ENCODE data around the gene IDH2. TPM values are rescaled to one million over a fixed set of nuclear protein-coding genes. Genes with fewer than 3 reads are reported as not detected.

The IDH2 gene
- total RNA-seq, 2 donors from 2014 or later: 24.5 to 46.6 TPM

GRCh38 chr15:90103701-90104329 lies 1.5 kb upstream of the IDH2 start:
- Histone ChIP-seq H3K4me1 (ENCODE audit: control insufficient read depth in 1 of 2, low read depth in 2 of 2) (peaks cover 25 to 41% of the 10 kb centered on the region in 2 donors), H3K4me3 (no peak overlapping the region), H3K27me3 (replicated peaks; ENCODE audit: insufficient read depth) (no peaks in the 10 kb centered on the region), H3K36me3 (no peaks in the 10 kb centered on the region), H3K27ac (no peak overlapping the region), H3K9me3 (no peaks in the 10 kb centered on the region)
- DNase-seq (ENCODE audit: low spot score): no peak
- no peak for ATAC-seq (ENCODE audit: insufficient number of reproducible peaks, low FRiP score, low read depth)
- TF ChIP-seq CTCF (IDR thresholded peaks at IDR 0.05): no peak

- Histone ChIP-seq H3K4me3 (peak overlapping the region; percentile 91), H3K27ac (peak overlapping the region; percentile 87), H3K27me3 (replicated peaks; ENCODE audit: insufficient read depth) (no peaks in the 10 kb centered on the region), H3K9me3 (no peaks in the 10 kb centered on the region), H3K4me1 (ENCODE audit: control insufficient read depth in 1 of 2, low read depth in 2 of 2) (peaks cover 26 to 50% of the 10 kb centered on the region in 2 donors), H3K36me3 (no peaks in the 10 kb centered on the region)
- no peak for TF ChIP-seq CTCF (IDR thresholded peaks at IDR 0.05)
- DNase-seq (ENCODE audit: low spot score): no peak
- ATAC-seq (ENCODE audit: insufficient number of reproducible peaks, low FRiP score, low read depth): no peak
These were observed 919 bp downstream of the IDH2 start for GRCh38 chr15:90101130-90101968.

GRCh38 chr15:90099868-90100831 lies 2.1 kb downstream of the IDH2 start:
- Histone ChIP-seq H3K4me1 (ENCODE audit: control insufficient read depth in 1 of 2, low read depth in 2 of 2) (peaks cover 24 to 55% of the 10 kb centered on the region in 2 donors), H3K9me3 (no peaks in the 10 kb centered on the region), H3K36me3 (no peaks in the 10 kb centered on the region), H3K27me3 (replicated peaks; ENCODE audit: insufficient read depth) (no peaks in the 10 kb centered on the region), H3K27ac (peak overlapping the region; percentile 87), H3K4me3 (peak overlapping the region; percentile 91)
- ATAC-seq (ENCODE audit: insufficient number of reproducible peaks, low FRiP score, low read depth): no peak
- DNase-seq (ENCODE audit: low spot score): no peak
- no peak for TF ChIP-seq CTCF (IDR thresholded peaks at IDR 0.05)

- Histone ChIP-seq H3K27me3 (replicated peaks; ENCODE audit: insufficient read depth) (no peaks in the 10 kb centered on the region), H3K36me3 (no peaks in the 10 kb centered on the region), H3K4me3 (no peak overlapping the region), H3K27ac (peak overlapping the region; percentile 87), H3K4me1 (ENCODE audit: control insufficient read depth in 1 of 2, low read depth in 2 of 2) (peaks cover 24 to 59% of the 10 kb centered on the region in 2 donors), H3K9me3 (no peaks in the 10 kb centered on the region)
- TF ChIP-seq CTCF (IDR thresholded peaks at IDR 0.05): no peak
- DNase-seq (ENCODE audit: low spot score): no peak
- ATAC-seq (ENCODE audit: insufficient number of reproducible peaks, low FRiP score, low read depth): no peak
These were observed 3.0 kb downstream of the IDH2 start for GRCh38 chr15:90099072-90099867.

All from thoracic aorta (tissue), 2 donors.